ENCODE data around the gene MAGI1. TPM values are rescaled to one million over a fixed set of nuclear protein-coding genes. Genes with fewer than 3 reads are reported as not detected.

The MAGI1 gene
- total RNA-seq, 1 donor from 2014 or later, result 69.4 TPM

DNA sequence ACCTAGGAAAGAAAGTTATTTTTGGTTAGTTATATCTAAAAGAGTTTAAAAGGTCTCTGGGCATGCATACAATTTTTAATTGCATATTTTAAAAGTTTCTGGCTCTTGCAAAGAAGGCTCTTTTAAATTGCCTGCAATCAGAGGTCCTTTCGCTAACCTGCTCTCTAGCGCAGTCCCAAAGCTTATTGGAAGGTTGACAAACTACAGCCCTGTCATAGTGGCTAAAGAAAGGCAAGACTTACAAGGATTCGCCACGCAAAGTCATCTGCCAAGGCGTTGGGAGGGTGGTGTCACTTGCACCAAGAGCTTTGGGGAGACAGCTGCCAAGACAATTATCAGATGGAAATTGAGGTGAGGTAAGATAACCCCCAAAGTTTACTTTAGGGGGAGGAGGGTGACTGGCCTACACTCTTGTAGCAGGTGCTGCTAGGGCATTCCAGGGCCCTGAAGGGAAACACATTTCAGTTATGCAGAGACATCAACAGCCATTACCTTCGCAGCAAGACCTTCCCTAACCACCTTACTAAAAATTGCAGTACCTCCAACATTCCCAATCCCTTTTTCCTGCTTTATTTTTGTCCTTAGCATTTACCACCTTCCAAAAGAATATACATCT, 606.2 kb downstream of the MAGI1 start:
- intact Hi-C loops (cut with DNase I), result no loop called here
- no peak for DNase-seq (ENCODE audit: low spot score)

DNA sequence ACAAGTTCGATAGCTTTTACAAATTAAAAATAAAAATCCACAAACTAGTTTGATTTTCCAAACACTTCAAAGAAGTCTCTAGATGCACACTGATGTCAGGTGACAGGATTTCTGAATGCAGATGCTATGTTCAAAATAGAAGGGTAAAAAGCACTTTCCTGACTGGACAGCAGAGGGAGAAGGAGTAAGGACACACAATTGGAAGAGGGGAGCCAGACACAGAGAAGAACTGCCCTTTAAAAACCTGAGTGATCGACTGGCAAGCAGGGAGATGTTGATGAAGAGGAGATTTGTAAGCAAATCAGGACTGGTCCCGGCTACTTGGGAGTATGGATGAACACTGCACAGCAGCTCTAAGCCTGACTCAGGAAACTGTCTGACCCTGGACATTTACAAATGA, 612.8 kb downstream of the MAGI1 start:
- DNase-seq (ENCODE audit: low spot score), result no peak
- intact Hi-C loops (cut with DNase I), result loop anchor here (10.0 kb wide), 1 partner anchor 769 kb away; no protein-coding TSS in a partner anchor

DNA sequence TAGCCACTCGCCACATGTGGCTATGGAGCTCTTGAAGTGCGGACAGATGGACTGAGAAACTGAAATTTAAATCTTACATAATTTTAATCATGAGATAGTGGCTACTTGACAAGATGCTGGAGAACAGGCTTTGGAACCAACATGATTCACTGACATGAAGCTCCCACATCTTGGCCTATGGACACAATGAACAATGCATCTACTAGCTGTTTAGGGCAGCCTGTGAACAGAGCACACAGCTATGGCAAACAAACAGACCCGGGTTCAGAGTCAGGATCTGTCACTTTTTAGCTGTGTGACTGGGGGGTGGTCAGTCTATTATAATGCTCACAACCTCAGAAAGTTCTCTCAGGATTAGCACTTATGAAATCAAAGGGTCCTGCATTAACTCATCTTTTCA, 616.6 kb downstream of the MAGI1 start:
- intact Hi-C loops (cut with DNase I), result loop anchor here (10.0 kb wide), 1 partner anchor 773 kb away; no protein-coding TSS in a partner anchor
- DNase-seq (ENCODE audit: low spot score), result no peak

DNA sequence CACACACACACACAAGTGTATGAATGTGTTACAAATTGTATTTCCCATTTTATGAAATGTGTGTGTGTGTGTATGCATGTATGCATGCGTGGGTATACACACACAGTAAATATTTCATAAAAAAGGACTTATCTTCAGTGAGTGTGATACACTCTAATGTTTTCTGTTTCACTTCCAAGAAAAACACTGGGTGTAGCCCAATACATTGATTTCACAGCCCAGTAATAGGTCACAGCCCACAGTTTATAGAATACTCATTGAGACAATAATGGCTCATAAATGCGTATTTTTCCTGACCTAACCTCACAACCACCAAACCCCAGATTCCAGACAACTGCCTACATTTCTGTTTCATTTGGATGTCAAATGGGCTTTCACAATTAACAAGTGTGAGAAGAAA, 619.5 kb downstream of the MAGI1 start:
- DNase-seq (ENCODE audit: low spot score), result no peak
- intact Hi-C loops (cut with DNase I), result loop anchor here (10.0 kb wide), 1 partner anchor 884 kb away; no protein-coding TSS in a partner anchor

DNA sequence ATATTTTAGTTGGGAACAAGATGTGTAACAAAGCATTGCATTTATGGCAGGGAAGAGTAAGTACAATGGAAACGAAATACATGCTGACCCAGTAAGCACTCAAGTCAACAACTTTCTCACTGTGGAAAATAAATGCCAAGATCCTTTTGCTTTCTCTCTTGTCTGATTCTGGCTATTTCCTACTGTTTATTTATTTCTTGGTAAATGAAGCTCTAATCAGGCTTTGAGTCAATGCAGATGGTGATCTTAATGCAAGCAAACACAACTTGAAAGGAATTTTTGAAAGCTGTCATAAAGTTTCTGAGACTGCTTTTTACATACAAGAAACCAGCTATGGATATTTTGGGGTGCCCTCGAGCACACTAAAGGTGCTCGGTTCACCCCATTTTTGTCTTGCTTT, 624.8 kb downstream of the MAGI1 start:
- intact Hi-C loops (cut with DNase I), result loop anchor here (5.0 to 10.0 kb wide), 2 partner anchors 77 to 879 kb away; no protein-coding TSS in a partner anchor

DNA sequence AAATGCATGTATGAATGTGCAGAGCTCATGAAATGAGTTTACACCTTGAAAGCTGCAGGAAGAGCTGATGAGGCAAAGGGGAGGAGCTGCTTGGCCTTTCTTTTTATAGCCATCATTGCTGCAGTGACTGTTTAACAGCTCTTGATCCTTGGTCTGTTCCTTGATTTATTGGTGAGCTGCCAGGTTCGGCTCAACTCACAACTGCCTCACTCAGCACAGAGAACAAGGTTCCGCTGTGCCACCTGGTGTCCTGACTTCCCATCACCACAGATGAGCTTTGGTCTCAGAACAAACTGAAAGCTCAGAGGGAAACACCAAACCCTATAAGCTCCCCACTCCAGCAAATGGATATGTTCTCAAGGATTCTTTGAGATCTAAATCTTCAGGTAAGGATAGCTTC, 626.1 kb downstream of the MAGI1 start:
- DNase-seq (ENCODE audit: low spot score), result no peak

More for the DNA sequence above, 624.8 kb downstream of the MAGI1 start:
- no peak for DNase-seq (ENCODE audit: low spot score)

DNA sequence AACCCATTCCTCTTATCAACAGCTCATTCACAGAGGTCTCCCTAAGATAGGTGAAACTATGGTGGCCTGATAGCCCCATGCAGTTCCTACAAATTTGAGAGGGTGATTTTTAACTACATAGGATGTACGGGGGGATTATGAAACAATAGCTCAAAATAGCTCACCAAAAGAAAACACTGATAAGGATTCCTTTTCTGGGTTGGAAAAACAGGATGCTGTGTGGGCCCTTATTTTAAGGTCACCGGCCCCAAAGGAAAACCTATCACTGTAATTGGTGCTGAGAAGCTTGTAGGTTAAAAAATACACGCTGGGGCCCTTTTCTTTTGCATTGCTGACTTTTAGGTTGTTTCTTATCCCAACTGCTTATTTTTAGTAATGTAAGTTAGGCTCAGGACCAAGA, 627.4 kb downstream of the MAGI1 start:
- intact Hi-C loops (cut with DNase I), result loop anchor here (5.0 to 10.0 kb wide), 2 partner anchors 74 to 877 kb away; no protein-coding TSS in a partner anchor
- DNase-seq (ENCODE audit: low spot score), result no peak

More for the DNA sequence above, 626.1 kb downstream of the MAGI1 start:
- intact Hi-C loops (cut with DNase I), result loop anchor here (5.0 to 10.0 kb wide), 2 partner anchors 75 to 878 kb away; no protein-coding TSS in a partner anchor

DNA sequence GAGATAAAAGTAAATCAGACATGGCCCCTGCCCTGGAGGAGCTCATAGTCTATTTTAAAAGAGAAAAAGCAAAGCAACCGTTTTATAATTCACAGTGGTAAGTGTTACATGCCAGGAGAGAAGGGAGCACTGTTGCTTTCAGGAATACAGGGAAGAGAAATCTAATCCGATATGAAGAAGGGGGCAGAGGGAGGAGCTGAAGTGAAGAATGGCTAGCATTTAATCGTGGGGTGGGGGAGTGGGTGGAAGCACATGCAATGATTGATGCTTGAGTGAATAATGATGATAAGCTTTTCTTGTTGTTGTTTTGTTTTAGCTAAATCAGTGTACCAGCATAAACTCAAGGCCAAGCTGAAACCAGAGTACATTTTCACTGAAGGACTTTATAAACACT, 629.5 kb downstream of the MAGI1 start:
- intact Hi-C loops (cut with DNase I), result no loop called here
- DNase-seq (ENCODE audit: low spot score), result no peak

DNA sequence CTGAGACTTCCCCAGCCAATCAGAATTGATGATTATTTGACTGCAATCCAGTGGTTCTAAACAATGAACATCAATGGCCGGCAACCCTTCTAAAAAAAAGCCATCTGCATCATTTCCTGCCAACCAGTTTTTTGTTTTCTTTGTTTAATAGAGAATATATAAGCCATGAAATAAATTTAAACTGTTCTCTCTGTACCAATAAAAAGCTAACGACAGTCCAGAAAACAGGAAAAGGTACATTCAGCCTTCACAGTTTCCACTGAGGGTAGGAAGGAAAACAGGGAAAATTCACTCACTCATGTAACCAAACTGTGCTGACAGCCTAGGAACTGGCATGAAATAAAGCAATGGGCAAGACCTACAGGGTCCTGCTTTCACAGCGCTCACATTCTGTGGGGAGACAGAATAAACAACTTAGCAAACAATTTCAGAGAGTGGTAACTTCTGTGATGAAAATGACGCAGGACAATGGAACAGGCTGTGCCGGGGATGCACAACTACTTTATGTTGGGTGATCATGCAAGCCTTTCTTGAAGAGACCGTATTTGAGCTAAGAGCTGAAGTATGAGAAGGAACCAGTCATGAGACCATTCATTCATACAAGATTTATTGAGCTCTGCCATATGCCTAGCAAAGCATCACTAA, 630.1 kb downstream of the MAGI1 start:
- intact Hi-C loops (cut with DNase I), result no loop called here
- DNase-seq (ENCODE audit: low spot score), result no peak

DNA sequence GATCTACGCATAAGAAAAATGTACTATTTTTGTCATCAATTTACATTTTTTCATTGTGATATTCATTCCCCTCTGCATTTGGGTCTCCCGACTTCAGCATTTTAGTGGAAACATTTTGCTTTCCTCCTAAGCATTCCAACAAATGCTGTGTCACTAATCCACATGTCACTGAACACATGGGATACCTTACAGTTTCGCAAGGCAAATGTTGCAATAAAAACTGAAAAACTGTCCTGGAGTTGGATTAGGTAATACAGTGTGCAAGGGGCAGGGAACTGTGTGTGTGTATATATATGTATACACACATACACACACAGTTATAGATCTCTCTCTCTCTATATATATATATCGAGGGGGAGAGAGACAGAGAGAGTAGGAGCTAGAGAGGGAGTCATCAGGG, 632.2 kb downstream of the MAGI1 start:
- DNase-seq (ENCODE audit: low spot score), result no peak
- intact Hi-C loops (cut with DNase I), result no loop called here

DNA sequence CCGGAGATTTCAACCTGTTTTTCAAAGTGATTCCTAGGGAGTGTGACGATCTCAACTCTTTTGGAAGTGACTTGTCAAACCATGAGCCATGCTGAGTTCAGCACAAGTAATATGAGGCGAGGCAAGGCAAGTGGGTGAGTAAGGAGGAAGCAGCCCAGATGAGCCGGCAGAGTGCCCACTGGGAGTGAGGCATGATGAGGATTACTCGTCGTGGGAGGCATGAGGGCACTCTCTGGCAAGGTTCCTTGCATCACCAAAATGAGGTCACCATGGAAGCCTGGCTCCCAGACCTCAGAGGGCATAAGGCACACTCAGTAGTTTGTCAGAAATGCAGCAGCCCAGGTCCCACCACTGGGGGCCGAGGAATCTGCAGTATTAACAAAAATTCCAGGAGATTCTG, 636.1 kb downstream of the MAGI1 start:
- DNase-seq (ENCODE audit: low spot score), result no peak
- intact Hi-C loops (cut with DNase I), result no loop called here

DNA sequence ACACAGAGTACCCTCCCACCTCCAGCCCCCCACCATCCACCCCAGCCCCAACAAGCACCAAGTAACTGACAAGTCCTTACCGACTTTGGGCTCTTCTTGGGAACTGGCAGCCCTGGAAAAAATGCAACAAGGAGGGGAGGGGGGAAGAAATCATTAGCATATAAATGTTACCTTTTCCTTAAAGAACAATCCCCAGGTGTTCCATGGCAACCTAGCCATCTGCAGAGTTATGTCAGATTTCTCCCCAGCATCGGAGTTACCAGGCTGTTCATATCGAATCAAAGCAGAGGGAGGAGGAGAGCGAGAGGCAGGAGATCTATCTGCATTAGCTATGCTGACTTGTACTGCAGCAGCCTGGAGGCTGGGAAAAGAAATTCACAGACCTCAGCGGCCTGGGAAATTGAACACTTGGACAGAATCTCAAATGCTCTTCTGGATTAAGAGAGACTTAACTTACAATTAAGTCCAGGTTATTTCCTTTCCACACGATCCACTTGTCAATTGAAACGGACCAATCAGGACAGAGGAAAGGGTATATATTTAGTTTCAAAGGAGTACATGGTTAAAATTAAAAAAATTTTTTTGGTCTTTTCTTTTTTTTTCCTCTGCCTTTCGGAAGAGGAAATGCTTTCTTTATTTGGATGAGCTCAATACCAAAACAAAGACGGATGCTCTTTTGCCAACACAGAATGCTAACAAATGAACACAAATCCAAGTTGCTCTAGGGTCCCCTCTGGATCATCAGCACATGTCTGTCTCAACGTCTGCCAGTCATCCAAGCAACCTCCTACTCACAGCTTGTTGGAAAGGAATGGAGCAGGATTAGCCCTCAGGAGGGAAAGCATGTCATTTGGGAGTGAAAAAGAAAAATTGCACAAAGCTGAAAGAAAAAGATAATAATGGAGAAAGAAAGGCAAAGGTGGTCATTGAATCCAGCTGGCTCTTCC, 637.1 kb downstream of the MAGI1 start:
- intact Hi-C loops (cut with DNase I), result no loop called here

DNA sequence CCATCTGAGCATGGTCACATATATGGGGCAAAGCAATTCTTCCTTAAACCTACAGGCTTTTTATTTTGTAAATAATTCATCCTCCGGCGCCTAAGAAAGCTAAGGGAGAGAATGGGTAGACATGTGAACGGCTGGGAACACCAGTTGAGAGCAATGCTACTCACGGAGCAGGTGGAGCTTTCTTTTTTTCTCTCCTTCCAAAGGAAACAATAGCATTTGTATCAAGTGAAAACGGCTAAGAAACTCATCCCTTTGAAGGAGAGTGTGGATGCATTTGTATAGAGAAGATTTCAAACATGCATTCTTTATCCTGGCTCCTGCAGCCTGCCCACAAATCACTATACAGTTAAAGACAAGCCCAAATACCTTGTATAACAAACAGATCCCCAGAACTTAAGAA, 637.8 kb downstream of the MAGI1 start:
- no peak for DNase-seq (ENCODE audit: low spot score)
- intact Hi-C loops (cut with DNase I), result no loop called here

More for the DNA sequence above, 637.1 kb downstream of the MAGI1 start:
- no peak for DNase-seq (ENCODE audit: low spot score)

DNA sequence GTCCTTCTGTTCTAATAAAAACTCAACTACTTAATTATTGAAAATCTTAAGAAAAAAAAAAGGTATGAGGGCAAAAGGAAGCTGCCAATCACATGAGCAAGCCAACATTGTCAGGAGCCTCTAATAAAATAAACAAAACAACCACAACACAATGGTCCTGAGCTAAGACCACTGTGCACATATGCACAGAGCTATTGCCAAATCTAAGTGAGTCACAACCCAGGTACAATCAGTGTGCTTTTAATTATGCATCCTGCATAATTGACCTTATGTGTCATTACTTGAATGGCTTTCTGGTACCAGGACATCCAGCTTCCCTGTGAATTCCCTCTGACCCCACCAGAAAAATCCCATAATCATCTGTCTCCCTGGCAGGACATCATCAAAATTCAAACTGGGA, 639.8 kb downstream of the MAGI1 start:
- intact Hi-C loops (cut with DNase I), result loop anchor here (5.0 kb wide), 1 partner anchor 52 kb away; no protein-coding TSS in a partner anchor
- no peak for DNase-seq (ENCODE audit: low spot score)

DNA sequence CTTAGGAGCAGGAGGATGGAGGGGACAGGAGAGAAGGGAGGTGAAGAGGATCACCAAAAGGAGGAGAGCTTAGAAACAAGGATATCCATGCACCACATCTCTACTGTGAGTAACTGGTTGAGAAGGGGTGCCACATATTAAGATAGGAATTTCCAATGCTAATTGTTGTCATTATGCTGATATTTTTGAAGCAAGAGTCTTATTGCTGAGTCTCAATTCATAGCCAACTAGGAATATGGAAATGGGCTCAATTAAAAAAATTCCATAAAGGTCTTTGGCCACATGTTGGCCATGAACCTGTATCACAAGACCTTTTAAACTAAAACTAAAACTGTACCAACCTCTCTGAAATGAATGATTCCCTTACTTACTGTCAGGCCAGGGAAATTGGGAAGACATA, 642.6 kb downstream of the MAGI1 start:
- intact Hi-C loops (cut with DNase I), result loop anchor here (5.0 kb wide), 1 partner anchor 49 kb away; no protein-coding TSS in a partner anchor

DNA sequence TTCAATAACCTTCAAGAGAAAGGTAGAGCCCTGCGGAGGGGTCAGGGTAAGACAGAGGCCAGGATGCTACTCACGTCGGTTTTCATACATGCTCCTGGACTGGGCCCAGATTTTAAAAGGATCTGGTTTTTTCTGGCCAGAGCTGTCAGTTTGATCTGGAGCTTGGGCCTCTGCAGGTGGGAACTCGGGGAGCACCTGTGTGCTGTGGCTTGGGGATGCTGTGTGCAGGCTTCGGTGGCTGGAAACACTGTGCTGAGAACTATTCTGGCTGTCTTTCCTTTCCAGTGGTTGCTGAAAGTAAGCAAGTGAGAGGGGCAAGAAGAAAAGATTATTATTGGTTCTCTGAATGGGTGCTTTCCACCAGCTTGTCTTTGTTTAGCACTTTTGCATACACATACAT, 647.6 kb downstream of the MAGI1 start:
- intact Hi-C loops (cut with DNase I), result no loop called here
- no peak for DNase-seq (ENCODE audit: low spot score)

More for the DNA sequence above, 642.6 kb downstream of the MAGI1 start:
- no peak for DNase-seq (ENCODE audit: low spot score)

DNA sequence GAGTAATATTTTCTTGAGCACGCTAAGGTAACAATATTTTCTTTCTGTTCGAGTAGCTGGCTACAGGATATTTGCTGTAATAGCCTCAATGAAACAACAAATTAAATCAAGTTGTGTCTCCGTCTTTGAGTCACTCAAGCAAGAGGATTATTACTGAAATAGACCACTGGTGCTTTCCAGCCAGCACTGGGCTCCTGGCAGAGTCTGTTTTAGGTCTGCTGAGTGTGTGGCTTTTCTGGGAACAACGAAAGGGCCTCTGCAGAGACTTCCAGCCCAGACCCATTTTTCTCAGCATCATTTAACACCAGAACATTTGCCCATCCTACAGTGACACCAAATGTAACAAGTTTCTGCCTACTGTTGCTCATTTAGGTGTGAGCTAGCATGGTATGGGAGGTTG, 652.9 kb downstream of the MAGI1 start:
- intact Hi-C loops (cut with DNase I), result no loop called here
- DNase-seq (ENCODE audit: low spot score), result no peak

DNA sequence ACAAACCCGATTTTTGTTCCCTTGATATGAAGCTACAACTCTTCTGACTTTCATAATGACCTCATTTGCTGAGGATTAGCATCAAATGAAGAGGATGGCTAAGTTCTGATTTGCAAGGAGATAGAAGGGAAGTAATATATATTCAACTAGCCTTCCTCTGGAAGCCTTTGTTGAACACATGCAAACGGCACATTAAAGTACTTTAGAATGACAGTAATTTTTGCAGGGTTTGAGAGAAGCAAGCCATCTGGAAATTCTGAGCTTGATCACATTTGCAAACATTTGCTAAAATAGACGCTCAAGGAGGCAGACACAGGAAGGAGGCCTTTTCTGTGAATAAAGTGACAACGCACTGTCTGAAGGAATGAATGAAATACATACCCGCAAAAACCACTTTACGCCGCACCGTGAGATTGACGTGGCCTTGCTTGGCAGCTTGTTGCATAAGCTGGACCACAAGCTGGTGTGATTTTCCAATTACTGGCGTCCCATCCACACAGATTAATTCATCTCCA, 657.2 kb downstream of the MAGI1 start:
- intact Hi-C loops (cut with DNase I), result no loop called here
- DNase-seq (ENCODE audit: low spot score), result no peak

DNA sequence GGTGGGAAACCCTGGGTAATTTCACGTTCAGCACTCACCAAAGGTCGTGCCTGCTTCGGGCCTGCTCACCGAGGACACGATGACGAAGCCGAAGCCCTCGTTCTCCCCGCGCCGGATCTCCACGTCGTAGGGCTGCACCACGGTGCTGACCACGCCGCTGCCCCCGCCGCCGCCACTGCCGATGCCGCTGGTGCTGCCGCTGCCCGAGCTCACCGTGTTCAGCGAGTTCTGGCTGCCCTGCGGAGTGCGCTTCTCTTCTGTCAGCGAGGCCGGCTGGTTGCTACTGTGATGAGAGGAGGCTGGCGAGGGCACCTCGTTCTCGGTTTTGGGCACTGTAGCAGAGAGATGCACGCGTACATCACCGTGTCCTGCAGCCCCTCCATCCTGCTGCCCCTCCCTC, 659.5 kb downstream of the MAGI1 start:
- no peak for DNase-seq (ENCODE audit: low spot score)
- intact Hi-C loops (cut with DNase I), result no loop called here

DNA sequence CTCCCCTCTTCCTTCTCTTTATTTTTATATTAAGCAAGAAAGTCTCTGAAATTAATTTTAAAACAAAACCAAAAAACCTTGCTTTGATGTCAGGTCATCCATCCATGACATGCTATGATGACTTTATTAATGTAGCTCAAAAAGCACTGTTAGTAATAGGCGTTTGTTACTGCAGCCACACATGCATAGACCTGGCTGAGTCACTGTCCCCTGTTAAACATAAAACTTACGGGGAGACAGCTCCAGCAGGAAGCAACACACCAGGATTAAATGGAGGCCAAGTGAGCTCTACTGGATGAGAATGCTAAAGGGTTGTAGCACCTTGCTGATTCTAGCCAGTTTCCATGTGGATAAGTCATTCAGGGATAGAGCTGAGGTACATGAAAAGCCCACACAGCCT, 661.1 kb downstream of the MAGI1 start:
- no peak for DNase-seq (ENCODE audit: low spot score)
- intact Hi-C loops (cut with DNase I), result no loop called here
